Measurements from ENCODE around the gene NDUFS6.
"Not testable (repeated sequence)": the region's sequence is repeated elsewhere in the genome, so short reads cannot be mapped to it uniquely, and the experiment has no call there.

NDUFS6 gene

GRCh38 chr5:1783216-1783554 is 18.0 kb upstream of the NDUFS6 start:
- no peak for DNase-seq (ENCODE audit: low read depth)

DNA sequence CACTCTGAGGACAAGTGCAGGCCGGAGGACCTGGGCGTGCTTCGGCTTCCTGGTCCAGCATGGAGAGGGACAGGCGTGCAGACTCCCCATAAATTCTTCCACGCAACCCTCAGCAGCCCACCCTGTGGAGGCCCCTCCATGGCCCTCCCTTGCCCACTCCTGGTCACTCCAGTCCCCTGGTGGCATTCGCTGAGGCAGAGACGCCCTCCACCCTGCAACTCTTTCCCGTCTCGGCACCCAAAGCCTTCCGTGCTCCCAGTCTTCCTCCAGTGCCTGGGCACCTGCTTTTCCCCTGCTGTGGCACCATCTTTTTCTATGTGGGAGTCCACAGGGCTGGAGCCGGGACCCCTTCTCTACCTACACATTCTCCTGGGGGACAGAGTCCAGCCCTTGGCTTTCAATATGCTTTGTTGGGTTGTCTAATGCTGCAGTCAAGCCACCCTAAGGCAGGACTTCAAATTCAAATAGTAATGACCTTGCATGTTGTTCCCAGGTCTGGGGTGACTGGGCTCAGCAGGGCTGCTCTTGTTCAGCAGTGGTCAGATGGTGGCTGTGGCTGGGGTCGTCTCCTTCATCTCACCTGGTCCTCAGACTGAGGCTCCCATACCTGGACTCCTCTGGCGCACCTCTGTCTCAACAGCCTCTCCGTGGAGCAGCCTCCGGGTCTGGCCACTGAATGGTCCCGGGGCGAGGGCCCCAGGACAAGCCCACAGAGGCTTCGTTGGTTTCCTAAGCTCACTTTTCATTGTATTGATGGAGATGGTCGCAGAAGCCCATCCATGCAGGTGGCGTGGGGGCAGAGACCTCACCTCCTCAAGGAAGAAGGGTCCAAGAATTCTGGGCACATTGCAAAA is 16.8 kb upstream of the NDUFS6 start:
- DNase-seq (ENCODE audit: low read depth), result no peak

DNA sequence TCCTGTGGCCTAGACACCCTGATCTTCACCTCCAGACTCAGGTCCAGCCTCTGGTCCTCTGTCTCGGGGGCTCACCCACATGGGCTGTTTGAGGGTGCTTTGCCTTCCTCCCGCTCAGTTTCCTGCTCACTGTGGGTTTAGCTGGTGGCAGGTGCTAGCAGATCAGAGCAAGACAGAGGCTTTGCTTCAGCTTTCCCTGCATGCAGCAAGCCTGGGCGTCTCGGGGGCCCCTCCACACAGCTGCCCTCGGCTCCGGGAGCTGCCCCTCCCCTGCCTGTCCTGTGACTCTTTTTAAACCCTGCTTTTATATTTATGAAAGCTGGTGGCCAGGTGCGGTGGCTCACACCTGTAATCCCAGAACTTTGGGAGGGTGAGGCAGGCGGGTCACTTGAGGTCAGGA is 16.1 kb upstream of the NDUFS6 start:
- no peak for DNase-seq (ENCODE audit: low read depth)

GRCh38 chr5:1785984-1786383 is 15.2 kb upstream of the NDUFS6 start:
- no peak for DNase-seq (ENCODE audit: low read depth)

GRCh38 chr5:1786621-1787471 is 14.4 kb upstream of the NDUFS6 start:
- no peak for DNase-seq (ENCODE audit: low read depth)

GRCh38 chr5:1787472-1788047 is 13.6 kb upstream of the NDUFS6 start:
- DNase-seq (ENCODE audit: low read depth), result no peak

- no peak for DNase-seq (ENCODE audit: low read depth)
Observed at GRCh38 chr5:1788200-1788599, 13.0 kb upstream of the NDUFS6 start.

DNA sequence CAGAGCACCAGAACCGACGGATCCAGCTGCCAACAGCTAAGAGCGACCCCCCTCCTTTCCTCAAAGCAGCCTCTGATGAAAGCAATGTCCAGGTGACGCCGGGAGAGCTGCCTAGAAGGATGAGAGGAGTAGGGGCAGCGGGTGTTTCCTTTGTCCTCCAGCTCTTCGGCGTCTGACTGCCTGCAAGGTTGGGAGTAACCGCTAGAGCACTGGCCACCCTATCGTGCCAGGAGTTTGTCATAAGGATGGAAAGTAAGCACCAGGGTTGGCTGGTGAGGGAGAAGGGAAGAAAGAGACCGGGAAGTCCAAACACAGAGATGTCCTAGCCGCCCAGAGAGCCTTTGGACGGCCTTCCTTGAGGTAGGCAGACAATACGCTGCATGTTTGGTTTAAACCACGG is 12.4 kb upstream of the NDUFS6 start:
- no peak for DNase-seq (ENCODE audit: low read depth)

DNA sequence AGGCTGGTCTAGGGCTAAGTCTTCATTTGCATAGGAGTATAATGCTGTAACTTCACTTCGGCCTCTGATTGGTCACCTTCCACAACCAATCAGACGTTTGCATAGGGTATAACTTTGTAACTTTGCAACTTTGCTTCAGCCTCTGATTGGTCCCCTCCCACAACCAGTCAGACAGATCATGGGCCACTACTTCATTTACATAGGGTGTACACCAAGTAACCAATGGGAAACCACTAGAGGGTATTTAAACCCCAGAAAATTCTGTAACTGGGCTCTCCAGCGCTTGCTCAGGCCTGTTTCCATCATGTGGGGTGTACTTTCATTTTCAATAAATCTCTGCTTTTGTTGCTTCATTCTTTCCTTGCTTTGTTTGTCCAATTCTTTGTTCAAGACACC is 11.8 kb upstream of the NDUFS6 start:
- DNase-seq (ENCODE audit: low read depth), result not testable (repeated sequence)

- no peak for DNase-seq (ENCODE audit: low read depth)
Observed at GRCh38 chr5:1789834-1790471, 11.3 kb upstream of the NDUFS6 start.

DNA sequence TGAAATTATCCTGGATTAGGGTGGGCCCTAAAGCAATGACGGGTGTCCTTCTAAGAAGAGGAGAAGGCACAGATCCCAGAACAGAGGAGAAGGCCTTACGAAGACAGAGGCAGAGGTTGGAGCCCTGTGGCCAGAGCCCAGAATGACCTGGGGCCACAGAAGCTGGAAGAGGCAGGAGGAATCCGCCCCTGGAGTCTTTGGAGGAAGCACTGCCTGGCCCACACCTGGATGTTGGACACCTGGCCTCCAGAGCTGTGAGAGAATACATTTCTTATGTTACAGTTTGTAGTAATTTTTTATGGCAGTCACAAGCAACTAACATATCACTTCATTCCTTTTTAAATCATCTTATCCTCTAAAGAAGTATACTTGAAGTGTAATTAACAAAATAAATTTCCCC is 10.0 kb upstream of the NDUFS6 start:
- DNase-seq (ENCODE audit: low read depth), result no peak

DNA sequence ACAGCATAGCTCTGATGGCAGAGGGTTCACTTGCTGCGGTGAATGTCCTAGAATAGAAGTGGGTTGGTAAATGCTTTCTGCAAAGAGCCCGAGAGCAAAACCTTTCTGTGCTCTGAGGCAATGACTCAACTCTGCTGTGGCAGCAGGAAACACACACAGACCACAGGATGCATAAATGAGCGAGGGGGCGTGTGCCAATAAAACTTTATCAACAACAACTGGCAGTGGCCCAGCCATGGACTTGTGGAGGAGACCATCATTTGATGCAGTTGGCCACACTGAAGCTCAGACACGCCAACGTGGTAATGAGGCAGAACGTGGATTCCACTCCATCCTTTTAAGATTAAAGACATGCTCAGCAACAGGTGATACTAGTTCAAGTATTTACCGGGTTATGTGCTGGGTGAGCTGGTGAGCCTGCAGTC is 8.4 kb upstream of the NDUFS6 start:
- no peak for DNase-seq (ENCODE audit: low read depth)

DNA sequence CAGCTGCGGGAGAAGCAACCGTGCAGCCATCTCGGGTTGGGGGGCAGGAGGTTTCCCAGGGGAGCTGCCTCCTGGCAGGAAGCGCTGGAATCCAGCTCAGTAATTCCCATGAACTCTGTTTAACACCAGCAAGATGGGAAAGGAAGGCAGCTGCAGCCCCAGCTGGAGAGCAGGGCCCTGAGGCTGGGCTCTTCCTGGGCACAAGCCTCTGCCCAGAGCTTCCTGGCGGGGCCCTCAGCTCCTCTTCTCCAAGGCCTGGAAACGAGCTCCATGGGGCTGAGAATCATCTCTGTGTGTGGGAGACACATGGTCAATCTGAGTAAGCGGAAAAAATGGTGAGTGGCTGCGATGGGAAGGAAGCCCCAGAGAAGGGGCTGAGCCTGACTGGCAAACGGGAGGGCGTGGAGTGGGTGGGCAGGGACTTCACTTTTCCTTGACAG is 7.9 kb upstream of the NDUFS6 start:
- DNase-seq (ENCODE audit: low read depth), result no peak

DNA sequence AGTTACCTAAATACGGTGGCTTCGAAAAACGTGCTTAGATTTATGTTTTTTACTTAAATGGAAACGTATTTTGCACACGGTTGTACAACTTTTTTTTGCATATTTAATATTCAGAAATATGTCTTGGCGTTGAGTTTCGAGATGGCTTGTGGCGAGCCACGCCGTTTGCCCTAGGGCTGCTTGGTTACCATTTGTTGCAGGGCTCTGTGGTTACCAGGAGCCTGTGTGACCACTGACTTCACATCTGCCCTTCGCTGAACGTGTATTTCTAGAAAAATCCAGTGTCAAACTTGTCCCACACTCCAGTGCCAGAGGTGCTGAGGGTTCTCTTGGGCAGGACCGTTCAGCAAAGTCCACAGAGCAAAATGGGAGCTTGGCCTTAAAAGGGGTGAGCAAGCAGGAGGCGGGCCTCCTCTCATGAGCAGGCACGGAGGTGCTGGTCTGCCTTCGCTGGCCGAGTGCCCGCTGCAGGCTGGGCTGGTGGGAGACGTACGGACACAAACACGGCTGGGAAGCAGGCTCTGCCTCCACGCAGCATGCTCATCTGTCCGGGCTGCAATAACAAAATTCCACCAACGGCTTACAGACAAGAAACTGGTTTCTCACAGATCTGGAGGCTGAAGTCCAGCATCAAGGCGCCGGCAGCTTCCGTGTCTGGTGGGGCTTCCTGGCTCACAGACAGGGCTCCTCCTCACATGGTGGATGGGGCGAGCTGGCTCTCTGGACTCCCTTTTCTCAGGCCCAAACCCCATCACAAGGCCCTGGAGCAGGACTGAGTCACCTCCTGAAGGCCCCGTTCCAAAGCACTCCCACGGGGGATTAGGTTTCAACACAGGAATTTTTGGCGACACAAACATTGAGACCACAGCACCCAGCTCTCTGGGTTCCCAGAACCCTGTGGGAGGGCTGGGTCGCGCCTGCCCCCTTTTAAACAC is 7.0 kb upstream of the NDUFS6 start:
- DNase-seq (ENCODE audit: low read depth), result no peak

GRCh38 chr5:1794901-1795290 is 6.3 kb upstream of the NDUFS6 start:
- DNase-seq (ENCODE audit: low read depth), result no peak

DNA sequence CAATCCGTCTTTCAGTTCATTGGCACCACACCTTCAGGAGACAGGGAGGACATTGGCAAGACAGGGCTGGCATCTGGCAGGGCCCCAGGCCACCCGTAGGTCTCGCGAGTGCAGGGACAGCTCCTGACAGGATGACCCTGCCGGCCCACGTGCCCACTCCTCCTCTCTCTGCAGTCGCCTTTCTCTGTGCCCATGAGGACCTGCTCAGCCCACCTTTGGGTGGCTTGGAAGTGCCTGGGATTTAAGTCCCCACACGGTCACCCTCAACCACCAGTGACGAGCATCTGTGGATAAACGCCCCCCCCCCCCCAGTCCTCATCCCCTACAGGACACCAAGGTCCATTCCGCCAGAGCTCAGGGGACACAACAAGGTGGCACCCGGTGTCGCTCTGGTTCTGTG is 5.7 kb upstream of the NDUFS6 start:
- DNase-seq (ENCODE audit: low read depth), result no peak

- DNase-seq (ENCODE audit: low read depth), result no peak
Observed at GRCh38 chr5:1795931-1796330, 5.3 kb upstream of the NDUFS6 start.

DNA sequence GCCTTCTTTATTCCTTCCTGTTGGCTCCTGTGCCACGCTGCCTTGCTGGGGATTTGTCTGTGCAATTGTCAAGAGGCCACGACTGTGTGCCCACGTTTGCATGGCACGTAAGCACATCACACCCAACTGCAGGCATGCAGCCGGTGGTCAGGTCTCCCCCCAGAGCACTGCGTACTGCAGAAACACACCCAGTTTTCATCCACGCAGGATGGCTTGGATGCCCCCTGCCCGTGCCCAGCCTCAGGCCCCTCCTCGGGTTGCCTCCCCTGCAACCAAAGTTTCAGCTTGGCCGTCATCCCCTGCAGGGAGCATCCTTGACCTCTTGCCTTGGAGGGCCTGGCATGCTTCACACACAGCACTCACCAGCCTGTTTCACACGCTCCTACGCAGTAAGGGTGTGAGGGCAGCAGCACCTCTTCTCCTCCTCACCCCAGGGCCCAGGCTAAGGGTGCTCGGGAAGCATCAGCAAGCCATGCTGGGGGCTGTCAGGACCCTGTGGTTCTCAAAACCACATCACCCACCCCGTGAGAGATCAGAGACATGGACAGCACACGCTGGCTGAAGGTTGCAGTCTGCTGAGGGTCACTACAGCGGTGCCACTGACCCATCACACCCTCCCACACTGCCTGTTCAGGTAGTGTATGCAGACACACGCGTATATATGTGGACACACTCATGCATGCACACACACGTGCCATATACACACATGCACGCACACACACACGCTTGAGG is 4.7 kb upstream of the NDUFS6 start:
- DNase-seq (ENCODE audit: low read depth), result no peak

GRCh38 chr5:1797103-1797800 is 4.0 kb upstream of the NDUFS6 start:
- no peak for DNase-seq (ENCODE audit: low read depth)

DNA sequence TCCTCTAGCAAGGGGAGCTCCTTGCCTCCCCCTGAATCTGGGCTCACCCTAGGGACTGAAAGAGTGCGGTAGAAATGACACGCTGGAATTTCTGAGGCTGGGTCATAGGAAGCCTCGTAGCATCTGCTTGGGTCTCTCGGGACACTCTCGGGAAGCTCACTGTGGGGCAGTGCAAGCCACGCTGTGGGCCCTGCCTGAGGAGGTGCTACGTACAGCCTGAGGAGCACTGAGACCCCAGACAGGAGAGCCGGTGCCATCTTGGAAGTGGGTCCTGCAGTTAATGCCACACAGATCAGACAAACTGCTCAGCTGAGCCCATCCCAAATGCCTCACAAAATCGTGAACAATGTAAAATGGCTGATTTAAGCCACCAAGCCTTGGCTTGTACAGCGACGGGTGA is 3.4 kb upstream of the NDUFS6 start:
- DNase-seq (ENCODE audit: low read depth), result no peak

Data from GM04504 (cell line).